ENCODE data around the gene ZC2HC1B. TPM values are rescaled to one million over a fixed set of nuclear protein-coding genes. Genes with fewer than 3 reads are reported as not detected.

Gene ZC2HC1B
- total RNA-seq, 2 experiments from 2014 or later: not detected

DNA sequence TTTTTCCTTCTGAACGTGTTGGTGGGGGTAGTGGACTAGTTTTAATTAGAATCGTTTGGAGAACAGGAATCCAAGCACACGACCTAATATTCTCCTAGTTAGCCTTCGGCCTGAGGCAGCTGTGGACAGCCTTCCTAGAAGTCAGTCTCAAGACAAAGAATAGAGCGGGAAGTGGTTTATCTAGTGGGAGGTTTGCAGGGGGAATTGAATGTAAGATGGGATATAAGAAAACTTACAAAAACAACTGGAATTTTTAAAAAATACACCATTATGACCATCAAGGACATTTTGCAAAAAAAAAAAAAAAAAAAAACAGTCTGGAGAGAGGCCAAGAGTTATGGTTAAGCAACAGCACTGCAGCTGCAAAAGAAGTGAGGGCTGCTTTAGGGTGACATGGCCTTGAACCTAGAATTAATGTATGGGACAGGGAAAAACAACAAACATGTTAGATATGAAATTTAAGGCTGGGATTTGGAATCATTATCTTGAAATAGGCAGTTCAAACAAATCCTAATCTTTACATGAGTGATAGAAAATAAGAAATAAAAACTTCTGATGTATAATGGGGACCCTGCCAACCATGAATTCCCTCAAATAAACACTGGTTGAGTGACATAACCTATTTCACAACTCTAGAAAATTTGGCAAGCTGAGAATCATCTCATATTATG lies 103.6 kb downstream of the ZC2HC1B start:
- Mint-ChIP-seq H3K4me3 (no peak overlapping the region), H3K36me3 (ENCODE audit: low read depth) (no peaks in the 10 kb centered on the region), H3K27me3 (no peaks in the 10 kb centered on the region), H3K27ac (no peak overlapping the region), H3K4me1 (ENCODE audit: low read depth) (no peaks in the 10 kb centered on the region), H3K9me3 (no peaks in the 10 kb centered on the region)
- Histone ChIP-seq H3K27ac (ENCODE audit: low read depth in 1 of 2, low read length in 2 of 2) (no peak overlapping the region), H3K27me3 (ENCODE audit: control insufficient read depth in 1 of 2, insufficient read depth in 2 of 2, low read length in 2 of 2) (no peaks in the 10 kb centered on the region), H3K36me3 (ENCODE audit: insufficient read depth, low read length) (no peaks in the 10 kb centered on the region), H3K9me3 (ENCODE audit: control insufficient read depth in 1 of 2, insufficient read depth in 1 of 2, low read length in 2 of 2) (no peaks in the 10 kb centered on the region), H3K4me1 (ENCODE audit: insufficient read depth, low read length) (no peaks in the 10 kb centered on the region), H3K4me3 (ENCODE audit: low read length) (no peak overlapping the region)
- intact Hi-C loops (cut with DNase I, micrococcal nuclease): no loop called here
- ChIA-PET CTCF (no interaction called here), POLR2A (no interaction called here)
- TF ChIP-seq, protein P1, sequence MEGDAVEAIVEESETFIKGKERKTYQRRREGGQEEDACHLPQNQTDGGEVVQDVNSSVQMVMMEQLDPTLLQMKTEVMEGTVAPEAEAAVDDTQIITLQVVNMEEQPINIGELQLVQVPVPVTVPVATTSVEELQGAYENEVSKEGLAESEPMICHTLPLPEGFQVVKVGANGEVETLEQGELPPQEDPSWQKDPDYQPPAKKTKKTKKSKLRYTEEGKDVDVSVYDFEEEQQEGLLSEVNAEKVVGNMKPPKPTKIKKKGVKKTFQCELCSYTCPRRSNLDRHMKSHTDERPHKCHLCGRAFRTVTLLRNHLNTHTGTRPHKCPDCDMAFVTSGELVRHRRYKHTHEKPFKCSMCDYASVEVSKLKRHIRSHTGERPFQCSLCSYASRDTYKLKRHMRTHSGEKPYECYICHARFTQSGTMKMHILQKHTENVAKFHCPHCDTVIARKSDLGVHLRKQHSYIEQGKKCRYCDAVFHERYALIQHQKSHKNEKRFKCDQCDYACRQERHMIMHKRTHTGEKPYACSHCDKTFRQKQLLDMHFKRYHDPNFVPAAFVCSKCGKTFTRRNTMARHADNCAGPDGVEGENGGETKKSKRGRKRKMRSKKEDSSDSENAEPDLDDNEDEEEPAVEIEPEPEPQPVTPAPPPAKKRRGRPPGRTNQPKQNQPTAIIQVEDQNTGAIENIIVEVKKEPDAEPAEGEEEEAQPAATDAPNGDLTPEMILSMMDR (IDR thresholded peaks at IDR 0.05): no peak
- no peak for ATAC-seq (ENCODE audit: poor library complexity)
- no peak for DNase-seq

DNA sequence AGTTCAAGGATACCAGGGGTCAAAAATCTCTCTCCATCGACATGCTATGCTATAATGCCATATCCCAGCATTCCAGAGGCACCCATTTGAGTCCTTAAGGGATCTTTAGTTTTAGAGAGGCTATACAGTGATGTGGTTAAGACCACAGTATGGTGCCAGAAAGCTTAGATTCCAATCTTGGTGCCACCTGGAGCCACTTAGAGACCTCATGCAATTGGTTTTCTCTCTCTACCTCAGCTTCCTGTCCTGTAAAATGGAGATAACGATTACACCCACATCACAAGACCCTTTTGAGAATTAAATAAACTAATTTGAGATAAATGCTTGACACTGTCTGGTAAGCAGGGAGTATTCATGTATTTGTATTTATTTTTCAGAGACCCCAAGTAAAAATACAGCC lies 104.8 kb downstream of the ZC2HC1B start:
- no peaks in the 10 kb centered on the region for H3K4me1 ChIP-seq (ENCODE audit: insufficient read depth, low read length)
- intact Hi-C loops (cut with DNase I, micrococcal nuclease): no loop called here
- H3K4me3 ChIP-seq (ENCODE audit: low read length): no peak overlapping the region
- no peak overlapping the region for H3K27ac ChIP-seq (ENCODE audit: low read depth in 1 of 2, low read length in 2 of 2)
- no peaks in the 10 kb centered on the region for H3K36me3 ChIP-seq (ENCODE audit: insufficient read depth, low read length)
- ChIA-PET POLR2A (no interaction called here), CTCF (no interaction called here)
- TF ChIP-seq, protein P1 (IDR thresholded peaks at IDR 0.05): no peak
- no peaks in the 10 kb centered on the region for H3K9me3 ChIP-seq (ENCODE audit: control insufficient read depth in 1 of 2, insufficient read depth in 1 of 2, low read length in 2 of 2)
- no peaks in the 10 kb centered on the region for H3K9me3 Mint-ChIP-seq
- no peaks in the 10 kb centered on the region for H3K27me3 ChIP-seq (ENCODE audit: control insufficient read depth in 1 of 2, insufficient read depth in 2 of 2, low read length in 2 of 2)
- DNase-seq (no peak), ATAC-seq (ENCODE audit: poor library complexity) (no peak)
- no peak overlapping the region for H3K27ac Mint-ChIP-seq
- no peaks in the 10 kb centered on the region for H3K36me3 Mint-ChIP-seq (ENCODE audit: low read depth)
- H3K27me3 Mint-ChIP-seq: no peaks in the 10 kb centered on the region
- H3K4me1 Mint-ChIP-seq (ENCODE audit: low read depth): no peaks in the 10 kb centered on the region
- no peak overlapping the region for H3K4me3 Mint-ChIP-seq

DNA sequence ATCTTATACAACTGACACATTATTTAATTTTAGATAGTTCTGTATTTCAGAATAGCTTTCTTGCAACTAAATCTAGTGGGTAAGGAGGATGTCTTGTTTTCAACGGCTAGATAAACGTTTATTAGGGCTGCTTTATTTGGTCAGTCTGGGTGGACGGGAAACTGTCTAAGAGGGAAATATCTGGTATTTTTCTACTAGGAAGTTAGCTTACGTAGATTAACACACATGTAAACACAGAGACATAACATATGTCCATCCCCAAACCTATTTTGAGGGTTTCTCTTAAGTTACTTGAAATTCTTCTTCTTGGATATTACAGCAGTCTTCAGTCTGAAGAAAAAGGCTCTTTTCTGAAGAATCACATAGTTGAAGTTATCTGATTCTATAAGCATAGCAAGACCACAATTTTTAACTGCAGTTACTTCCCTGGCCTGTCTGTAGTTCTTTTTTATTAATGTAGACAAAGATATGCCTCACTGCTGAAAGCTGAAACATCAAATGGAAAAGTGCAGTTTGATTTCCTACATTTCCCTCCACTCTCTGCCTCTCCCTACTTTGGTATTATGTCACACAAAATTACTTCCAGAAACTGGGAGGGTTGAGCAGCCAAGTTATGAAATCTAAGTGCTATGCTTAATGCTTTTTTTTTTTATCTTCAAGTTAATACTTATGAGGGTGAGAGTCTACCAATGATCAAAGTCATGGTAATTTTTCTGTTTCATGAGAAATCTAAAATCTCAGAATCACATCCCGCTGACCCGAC lies 106.4 kb downstream of the ZC2HC1B start:
- no peaks in the 10 kb centered on the region for H3K36me3 Mint-ChIP-seq (ENCODE audit: low read depth)
- no peaks in the 10 kb centered on the region for H3K27me3 Mint-ChIP-seq
- no peaks in the 10 kb centered on the region for H3K4me1 ChIP-seq (ENCODE audit: insufficient read depth, low read length)
- POLR2A ChIA-PET: no interaction called here
- H3K9me3 Mint-ChIP-seq: no peaks in the 10 kb centered on the region
- intact Hi-C loops (cut with DNase I, micrococcal nuclease): no loop called here
- ATAC-seq (ENCODE audit: poor library complexity) (no peak), DNase-seq (no peak)
- no peaks in the 10 kb centered on the region for H3K9me3 ChIP-seq (ENCODE audit: control insufficient read depth in 1 of 2, insufficient read depth in 1 of 2, low read length in 2 of 2)
- H3K4me3 Mint-ChIP-seq: no peak overlapping the region
- CTCF ChIA-PET: interaction anchor here (0.7 kb wide), 1 partner anchor 469 kb away, joined by 3 read pairs; no protein-coding TSS in a partner anchor
- H3K27ac ChIP-seq (ENCODE audit: low read depth in 1 of 2, low read length in 2 of 2): no peak overlapping the region
- H3K36me3 ChIP-seq (ENCODE audit: insufficient read depth, low read length): no peaks in the 10 kb centered on the region
- no peaks in the 10 kb centered on the region for H3K4me1 Mint-ChIP-seq (ENCODE audit: low read depth)
- H3K27me3 ChIP-seq (ENCODE audit: control insufficient read depth in 1 of 2, insufficient read depth in 2 of 2, low read length in 2 of 2): no peaks in the 10 kb centered on the region
- no peak overlapping the region for H3K4me3 ChIP-seq (ENCODE audit: low read length)
- no peak overlapping the region for H3K27ac Mint-ChIP-seq
- TF ChIP-seq, protein P1 (IDR thresholded peaks at IDR 0.05): no peak
